Measurements from ENCODE around the gene SLC35E3.
"Not testable (repeated sequence)": the region's sequence is repeated elsewhere in the genome, so short reads cannot be mapped to it uniquely, and the experiment has no call there.

The SLC35E3 gene

GRCh38 chr12:68793975-68794652, 48.1 kb downstream of the SLC35E3 start:
- DNase-seq (ENCODE audit: insufficient read length, low spot score) (no peak), FAIRE-seq (no peak)
- TF ChIP-seq CTCF (IDR thresholded peaks at IDR 0.05; ENCODE audit: insufficient read depth, missing control alignments), result no peak

GRCh38 chr12:68794653-68795251, 48.8 kb downstream of the SLC35E3 start:
- no peak for TF ChIP-seq CTCF (IDR thresholded peaks at IDR 0.05; ENCODE audit: insufficient read depth, missing control alignments)
- FAIRE-seq (no peak), DNase-seq (ENCODE audit: insufficient read length, low spot score) (no peak)

GRCh38 chr12:68796399-68796798, 50.4 kb downstream of the SLC35E3 start:
- no peak for DNase-seq (ENCODE audit: insufficient read length, low spot score)
- no peak for TF ChIP-seq CTCF (IDR thresholded peaks at IDR 0.05; ENCODE audit: insufficient read depth, missing control alignments)
- no peak for FAIRE-seq

- FAIRE-seq, result no peak
Measured at GRCh38 chr12:68798882-68799234, 52.9 kb downstream of the SLC35E3 start.

GRCh38 chr12:68800294-68800693, 54.3 kb downstream of the SLC35E3 start:
- DNase-seq (ENCODE audit: insufficient read length, low spot score) (no peak), FAIRE-seq (no peak)
- no peak for TF ChIP-seq CTCF (IDR thresholded peaks at IDR 0.05; ENCODE audit: insufficient read depth, missing control alignments)

More at GRCh38 chr12:68798882-68799234, 52.9 kb downstream of the SLC35E3 start:
- no peak for DNase-seq (ENCODE audit: insufficient read length, low spot score)
- TF ChIP-seq CTCF (IDR thresholded peaks at IDR 0.05; ENCODE audit: insufficient read depth, missing control alignments), result no peak

- FAIRE-seq; DNase-seq (ENCODE audit: insufficient read length, low spot score): not testable (repeated sequence)
Measured at GRCh38 chr12:68801124-68801523, 55.1 kb downstream of the SLC35E3 start.

- not testable (repeated sequence) for DNase-seq (ENCODE audit: insufficient read length, low spot score); FAIRE-seq
Measured at GRCh38 chr12:68802372-68802745, 56.4 kb downstream of the SLC35E3 start.

GRCh38 chr12:68802911-68803651, 57.1 kb downstream of the SLC35E3 start:
- DNase-seq (ENCODE audit: insufficient read length, low spot score); FAIRE-seq: not testable (repeated sequence)
